A673 (cell line): ENCODE results near the gene NSUN3. TPM values are rescaled to one million over a fixed set of nuclear protein-coding genes. Genes with fewer than 3 reads are reported as not detected.

ENCODE experiments used
- BruUV-seq: library from RNA; stranded (reverse); fragments of 400-500 nt; replicated peaks from 2 replicates; lab custom pipeline; 2021; lab: Mats Ljungman, UMichigan
- CTCF ChIA-PET: fragments of 300-600 bp; sonication (Branson Sonifier 250); formaldehyde crosslinking; loops from one replicate; lab custom pipeline; 2022; ENCODE audit warnings: antibody characterized with exemption; lab: Charles Lee
- POLR2A ChIA-PET: fragments of 300-600 bp; sonication (Branson Sonifier 250); formaldehyde crosslinking; loops from one replicate; lab custom pipeline; 2022; ENCODE audit warnings: antibody characterized with exemption; ENCODE audit not compliant: low non-redundant PET; lab: Charles Lee
- DNase-seq: peaks from one replicate; pipeline ENCODE4 v3.0.0-alpha.2; 2015; ENCODE audit warnings: low spot score
- H3K27ac ChIP-seq: fragments of 200-600 bp; sonication (generic); 2 replicates; pipeline ENCODE4 v1.5.1; 2016; ENCODE audit warnings: mixed run types, low read depth, mild to moderate bottlenecking, mixed read lengths, antibody characterized with exemption, low read length; ENCODE audit not compliant: poor library complexity, severe bottlenecking
- H3K27me3 ChIP-seq: fragments of 200-600 bp; sonication (generic); replicated peaks from 2 replicates; pipeline ENCODE4 v1.6.1; 2017; ENCODE audit warnings: mixed run types, low read depth, mild to moderate bottlenecking, mixed read lengths, antibody characterized with exemption, low read length; ENCODE audit not compliant: insufficient read depth, poor library complexity
- H3K36me3 ChIP-seq: fragments of 200-600 bp; sonication (generic); 2 replicates; pipeline ENCODE4 v1.6.1; 2016; ENCODE audit warnings: mixed run types, mild to moderate bottlenecking, mixed read lengths, antibody characterized with exemption, low read length; ENCODE audit not compliant: insufficient read depth, poor library complexity, severe bottlenecking
- H3K4me1 ChIP-seq: fragments of 200-600 bp; sonication (generic); 2 replicates; pipeline ENCODE4 v1.6.1; 2017; ENCODE audit warnings: mixed run types, mild to moderate bottlenecking, mixed read lengths, antibody characterized with exemption, low read length; ENCODE audit not compliant: insufficient read depth, poor library complexity, severe bottlenecking
- H3K4me3 ChIP-seq: fragments of 200-600 bp; sonication (generic); 2 replicates; pipeline ENCODE4 v1.5.1; 2016; ENCODE audit warnings: low read depth, mixed run types, mild to moderate bottlenecking, mixed read lengths, low read length; ENCODE audit not compliant: poor library complexity, severe bottlenecking
- H3K9me3 ChIP-seq: fragments of 200-600 bp; sonication (generic); 2 replicates; pipeline ENCODE4 v1.6.1; 2016; ENCODE audit warnings: mixed run types, low read depth, mild to moderate bottlenecking, mixed read lengths, antibody characterized with exemption, low read length; ENCODE audit not compliant: poor library complexity, severe bottlenecking
- CTCF ChIP-seq: fragments of 300-800, 200-600 bp; sonication (generic); conservative IDR thresholded peaks from 2 replicates; pipeline ENCODE4 v1.5.1; 2017; ENCODE audit warnings: low read depth, mild to moderate bottlenecking, antibody characterized with exemption, low read length, moderate library complexity, mixed read lengths
- EZH2 ChIP-seq: fragments of 200-600 bp; sonication (generic); IDR thresholded peaks from 2 replicates; pipeline ENCODE4 v1.6.1; 2017; ENCODE audit warnings: borderline replicate concordance, low read depth, mild to moderate bottlenecking, mixed read lengths, antibody characterized with exemption, low read length; ENCODE audit not compliant: poor library complexity, severe bottlenecking
- intact Hi-C: fragments of 100-400 bp; cut with micrococcal nuclease; formaldehyde crosslinking; loops from one replicate; pipeline ENCODE4 v1.10.0; 2022; ENCODE audit not compliant: unreplicated experiment
- total RNA-seq: library from RNA; stranded (reverse); gene quantifications from 2 replicates; pipeline ENCODE4 v1.2.3, GENCODE V29; 2021

The NSUN3 gene
- total RNA-seq, 1 experiment from 2014 or later = 15.6 TPM

GRCh38 chr3:94147012-94147411, 84.2 kb downstream of the NSUN3 start:
- intact Hi-C loops = no loop called here
- Histone ChIP-seq H3K36me3 (no peaks in the 10 kb centered on the region), H3K4me3 (no peak overlapping the region), H3K4me1 (peaks cover 9% of the 10 kb centered on the region), H3K27me3 (no peaks in the 10 kb centered on the region), H3K9me3 (no peaks in the 10 kb centered on the region), H3K27ac (no peak overlapping the region)
- ChIA-PET POLR2A (no interaction called here), CTCF (no interaction called here)
- BruUV-seq = no TSS peak
- no peak for TF ChIP-seq EZH2
- TF ChIP-seq CTCF = no peak
- DNase-seq = no peak

- Histone ChIP-seq H3K4me3 (no peak overlapping the region), H3K4me1 (peaks cover 11% of the 10 kb centered on the region), H3K27ac (no peak overlapping the region), H3K9me3 (no peaks in the 10 kb centered on the region), H3K36me3 (no peaks in the 10 kb centered on the region), H3K27me3 (no peaks in the 10 kb centered on the region)
- no peak for DNase-seq
- CTCF ChIA-PET = no interaction called here
- BruUV-seq = no TSS peak
- TF ChIP-seq CTCF (no peak), EZH2 (no peak)
- POLR2A ChIA-PET = no interaction called here
- intact Hi-C loops = no loop called here
Measured at GRCh38 chr3:94150113-94150512, 87.3 kb downstream of the NSUN3 start.

- intact Hi-C loops = no loop called here
- no TSS peak for BruUV-seq
- Histone ChIP-seq H3K4me3 (no peak overlapping the region), H3K27me3 (no peaks in the 10 kb centered on the region), H3K4me1 (peaks cover 23% of the 10 kb centered on the region), H3K9me3 (no peaks in the 10 kb centered on the region), H3K36me3 (no peaks in the 10 kb centered on the region), H3K27ac (no peak overlapping the region)
- CTCF ChIA-PET = no interaction called here
- DNase-seq = no peak
- TF ChIP-seq EZH2 = no peak
- no peak for TF ChIP-seq CTCF
- POLR2A ChIA-PET = no interaction called here
Measured at GRCh38 chr3:94156626-94157025, 93.8 kb downstream of the NSUN3 start.
